OCI-LY3 (cell line): ENCODE data around the gene BRWD1.

Source experiments
- EZH2phosphoT487 ChIP-seq: fragments of 200-600 bp; shearing (Covaris generic); IDR thresholded peaks from 2 replicates; pipeline ENCODE4 v1.6.1; 2018; ENCODE audit warnings: antibody characterized with exemption, mixed run types, low read depth
- TF ChIP-seq, protein P1 (sequence below): fragments of 200-600, 300-600 bp; sonication (generic); IDR thresholded peaks from 2 replicates; pipeline ENCODE4 v1.5.1; 2014; ENCODE audit warnings: antibody characterized with exemption, low read length, low read depth

DNA sequence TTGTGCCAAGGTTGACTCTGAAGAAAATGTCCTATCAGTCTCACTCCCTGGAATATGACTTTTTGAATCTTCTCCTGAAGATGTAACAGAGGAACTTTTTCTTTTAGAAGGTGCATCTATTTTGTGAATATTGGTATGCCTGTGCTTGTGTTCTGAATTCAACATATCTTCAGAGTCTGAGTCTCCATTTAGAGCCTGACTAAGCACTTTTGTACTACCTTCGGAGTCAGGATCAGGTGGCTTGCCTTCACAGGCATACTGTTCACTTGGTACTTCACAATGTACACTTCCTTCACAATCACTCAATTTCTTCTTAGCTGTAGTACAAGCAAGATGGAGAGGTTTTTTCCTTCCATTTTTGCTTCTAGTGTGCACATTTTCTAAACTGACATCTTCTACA lies 116.6 kb downstream of the BRWD1 start:
- TF ChIP-seq, protein P1, sequence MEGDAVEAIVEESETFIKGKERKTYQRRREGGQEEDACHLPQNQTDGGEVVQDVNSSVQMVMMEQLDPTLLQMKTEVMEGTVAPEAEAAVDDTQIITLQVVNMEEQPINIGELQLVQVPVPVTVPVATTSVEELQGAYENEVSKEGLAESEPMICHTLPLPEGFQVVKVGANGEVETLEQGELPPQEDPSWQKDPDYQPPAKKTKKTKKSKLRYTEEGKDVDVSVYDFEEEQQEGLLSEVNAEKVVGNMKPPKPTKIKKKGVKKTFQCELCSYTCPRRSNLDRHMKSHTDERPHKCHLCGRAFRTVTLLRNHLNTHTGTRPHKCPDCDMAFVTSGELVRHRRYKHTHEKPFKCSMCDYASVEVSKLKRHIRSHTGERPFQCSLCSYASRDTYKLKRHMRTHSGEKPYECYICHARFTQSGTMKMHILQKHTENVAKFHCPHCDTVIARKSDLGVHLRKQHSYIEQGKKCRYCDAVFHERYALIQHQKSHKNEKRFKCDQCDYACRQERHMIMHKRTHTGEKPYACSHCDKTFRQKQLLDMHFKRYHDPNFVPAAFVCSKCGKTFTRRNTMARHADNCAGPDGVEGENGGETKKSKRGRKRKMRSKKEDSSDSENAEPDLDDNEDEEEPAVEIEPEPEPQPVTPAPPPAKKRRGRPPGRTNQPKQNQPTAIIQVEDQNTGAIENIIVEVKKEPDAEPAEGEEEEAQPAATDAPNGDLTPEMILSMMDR, result no peak
- no peak for TF ChIP-seq EZH2phosphoT487
